HCT116 (cell line): ENCODE results near the gene HK1. TPM values are rescaled to one million over a fixed set of nuclear protein-coding genes. Genes with fewer than 3 reads are reported as not detected.

Experiments
- ATAC-seq: fragments of 200-7000 bp; cut with Tn5 transposase; 2 replicates; pipeline ENCODE4 v1.9.1; 2020; ENCODE audit warnings: mild to moderate bottlenecking, moderate library complexity
- BruUV-seq: library from RNA; stranded (reverse); fragments of 400-500 nt; replicated peaks from 2 replicates; lab custom pipeline; 2021; lab: Mats Ljungman, UMichigan
- CTCF ChIA-PET: fragments of 300-600 bp; sonication (Branson Sonifier 250); formaldehyde crosslinking; loops from one replicate; lab custom pipeline; 2021; ENCODE audit warnings: antibody characterized with exemption; lab: Charles Lee
- POLR2A ChIA-PET: fragments of 300-600, 350-600 bp; sonication (Branson Sonifier 250); formaldehyde crosslinking; loops from one replicate; lab custom pipeline; 2021; ENCODE audit warnings: antibody characterized with exemption; lab: Charles Lee
- RAD21 ChIA-PET, 2 experiments: fragments of 300-600 bp; sonication (Branson Sonifier 250); formaldehyde crosslinking; loops; one replicate each; lab custom pipeline; 2023; ENCODE audit warnings: low total read pairs in 2 of 2; ENCODE audit not compliant: uncharacterized antibody in 2 of 2, unreplicated experiment in 2 of 2, low non-redundant PET in 1 of 2; lab: Charles Lee
- DNase-seq: peaks from one replicate; pipeline ENCODE4 v3.0.0-alpha.2; 2010; ENCODE audit warnings: low read depth, low spot score
- H2AFZ ChIP-seq: fragments of 200-600 bp; shearing (Covaris generic), sonication (generic); 2 replicates; pipeline ENCODE4 v1.6.1; 2017; ENCODE audit warnings: low read depth, mixed run types, mixed read lengths, antibody characterized with exemption, low read length; ENCODE audit not compliant: poor library complexity, severe bottlenecking
- H3K27ac ChIP-seq: 2 replicates; pipeline ENCODE4 v1.5.1; 2012; ENCODE audit warnings: low read depth, low read length
- H3K27me3 ChIP-seq: fragments of 200-600 bp; sonication (generic); 2 replicates; pipeline ENCODE4 v1.6.1; 2016; ENCODE audit warnings: mixed run types, low read length, mixed read lengths; ENCODE audit not compliant: insufficient read depth
- H3K36me3 ChIP-seq, 2 experiments: fragments of 200-500 bp in 1 of 2; fragments of 200-600 bp in 1 of 2; sonication (Bioruptor generic) in 1 of 2; sonication (generic) in 1 of 2; 2 replicates each; pipeline versions ENCODE4 v1.5.1 to v1.6.1; 2014 to 2016; ENCODE audit warnings: low read length in 2 of 2, inconsistent platforms in 1 of 2, mixed read lengths in 1 of 2, mixed run types in 1 of 2; ENCODE audit not compliant: insufficient read depth in 2 of 2, control insufficient read depth in 1 of 2
- H3K4me1 ChIP-seq, 2 experiments: fragments of 200-600 bp in 1 of 2; sonication (generic) in 1 of 2; 2 replicates each; pipeline versions ENCODE4 v1.5.1 to v1.6.1; 2012 to 2017; ENCODE audit warnings: low read length in 2 of 2, inconsistent platforms in 1 of 2, mild to moderate bottlenecking in 1 of 2, mixed read lengths in 1 of 2, mixed run types in 1 of 2, moderate library complexity in 1 of 2; ENCODE audit not compliant: insufficient read depth in 2 of 2, control insufficient read depth in 1 of 2
- H3K4me2 ChIP-seq: fragments of 200-600 bp; sonication (generic); 2 replicates; pipeline ENCODE4 v1.6.1; 2017; ENCODE audit warnings: mixed run types, low read length, mixed read lengths
- H3K4me3 ChIP-seq, 2 experiments: fragments of 200-600 bp in 1 of 2; sonication (generic) in 1 of 2; replicated peaks in 1 of 2; 2 replicates each; pipeline ENCODE4 v1.5.1; 2011 to 2016; ENCODE audit warnings: low read length in 2 of 2, control low read depth in 1 of 2, low read depth in 1 of 2, mild to moderate bottlenecking in 1 of 2, mixed read lengths in 1 of 2, mixed run types in 1 of 2
- H3K79me2 ChIP-seq: fragments of 200-600 bp; sonication (generic); 2 replicates; pipeline ENCODE4 v1.6.1; 2017; ENCODE audit warnings: mild to moderate bottlenecking, mixed run types, low read length, moderate library complexity, mixed read lengths; ENCODE audit not compliant: insufficient read depth
- H3K9ac ChIP-seq: fragments of 200-600 bp; sonication (generic); 2 replicates; pipeline ENCODE4 v1.6.1; 2016; ENCODE audit warnings: low read length, mixed read lengths
- H3K9me2 ChIP-seq: fragments of 200-600 bp; sonication (generic), shearing (Covaris generic); 2 replicates; pipeline ENCODE4 v1.6.1; 2017; ENCODE audit warnings: mixed run types, mild to moderate bottlenecking, moderate library complexity; ENCODE audit not compliant: insufficient read depth
- H3K9me3 ChIP-seq, 2 experiments: fragments of 200-500 bp in 1 of 2; fragments of 200-600 bp in 1 of 2; sonication (Bioruptor generic) in 1 of 2; sonication (generic) in 1 of 2; 2 replicates each; pipeline ENCODE4 v1.6.1; 2014 to 2017; ENCODE audit warnings: low read length in 2 of 2, mixed read lengths in 2 of 2, inconsistent platforms in 1 of 2, low read depth in 1 of 2, mild to moderate bottlenecking in 1 of 2, mixed run types in 1 of 2, moderate library complexity in 1 of 2; ENCODE audit not compliant: control insufficient read depth in 1 of 2, insufficient read depth in 1 of 2
- H4K20me1 ChIP-seq: fragments of 200-600 bp; sonication (generic), shearing (Covaris generic); 2 replicates; pipeline ENCODE4 v1.6.1; 2017; ENCODE audit warnings: mixed run types, mild to moderate bottlenecking, moderate library complexity; ENCODE audit not compliant: insufficient read depth
- CEBPB ChIP-seq: IDR thresholded peaks from 2 replicates; pipeline ENCODE4 v1.6.1; 2012; ENCODE audit warnings: low read depth
- CTCF ChIP-seq, 3 experiments: fragments of 200-600 bp in 1 of 3; sonication (generic) in 1 of 3; IDR thresholded peaks in 2 of 3; conservative IDR thresholded peaks in 1 of 3; 2 replicates each; pipeline ENCODE4 v1.5.1; 2012 to 2017; ENCODE audit warnings: low read depth in 2 of 3, low read length in 2 of 3, antibody characterized with exemption in 1 of 3, borderline replicate concordance in 1 of 3, control low read depth in 1 of 3, mild to moderate bottlenecking in 1 of 3, mixed read lengths in 1 of 3, mixed run types in 1 of 3, moderate library complexity in 1 of 3; ENCODE audit not compliant: insufficient read depth in 1 of 3
- EGR1 ChIP-seq: IDR thresholded peaks from 2 replicates; pipeline ENCODE4 v1.6.1; 2012; ENCODE audit warnings: low read depth
- EZH2phosphoT487 ChIP-seq: fragments of 200-600 bp; IDR thresholded peaks from 2 replicates; pipeline ENCODE4 v1.6.1; 2018; ENCODE audit warnings: antibody characterized with exemption, borderline replicate concordance
- FOSL1 ChIP-seq: IDR thresholded peaks from 2 replicates; pipeline ENCODE4 v1.6.1; 2012; ENCODE audit warnings: low read depth
- POLR2AphosphoS5 ChIP-seq: IDR thresholded peaks from 2 replicates; pipeline ENCODE4 v1.6.1; 2011; ENCODE audit warnings: mild to moderate bottlenecking, low read depth, low read length, moderate library complexity
- RAD21 ChIP-seq: IDR thresholded peaks from 2 replicates; pipeline ENCODE4 v1.6.1; 2012; ENCODE audit warnings: low read depth, mild to moderate bottlenecking
- SIN3A ChIP-seq: IDR thresholded peaks from 2 replicates; pipeline ENCODE4 v1.6.1; 2012; ENCODE audit warnings: low read depth
- TCF7L2 ChIP-seq: IDR thresholded peaks from 2 replicates; pipeline ENCODE4 v1.7.0; 2011; ENCODE audit warnings: borderline replicate concordance, inconsistent platforms; ENCODE audit not compliant: insufficient read depth, insufficient read length; ENCODE audit errors: extremely low read depth
- YY1 ChIP-seq: IDR thresholded peaks from 2 replicates; pipeline ENCODE4 v1.6.1; 2011; ENCODE audit warnings: low read length, low read depth, moderate library complexity, mild to moderate bottlenecking; ENCODE audit not compliant: insufficient replicate concordance; ENCODE audit errors: extremely low read depth
- ZBTB33 ChIP-seq: IDR thresholded peaks from 2 replicates; pipeline ENCODE4 v1.6.1; 2011; ENCODE audit warnings: mild to moderate bottlenecking, low read length, moderate library complexity; ENCODE audit not compliant: insufficient replicate concordance; ENCODE audit errors: extremely low read depth
- ZNF274 ChIP-seq: fragments of 200-500 bp; sonication (Bioruptor generic); IDR thresholded peaks from 2 replicates; pipeline ENCODE4 v1.6.1; 2014; ENCODE audit warnings: mild to moderate bottlenecking, low read depth, low read length, inconsistent platforms
- intact Hi-C: fragments of 100-400 bp; cut with micrococcal nuclease; formaldehyde crosslinking; loops from 2 replicates; pipeline ENCODE4 v1.10.0; 2022
- total RNA-seq: library from RNA; stranded (reverse); gene quantifications from one replicate; pipeline ENCODE4 v1.2.1, GENCODE V29; 2021; ENCODE audit not compliant: unreplicated experiment

Gene HK1
- total RNA-seq, 1 experiment from 2014 or later, result 50.3 TPM

GRCh38 chr10:69364232-69364940, 86.1 kb downstream of the HK1 start:
- no peak overlapping the region for H2AFZ ChIP-seq
- BruUV-seq, result no TSS peak
- CTCF ChIA-PET, result no interaction called here
- H3K4me1 ChIP-seq, result no peaks in the 10 kb centered on the region
- RAD21 ChIA-PET, result no interaction called here
- H4K20me1 ChIP-seq, result no peaks in the 10 kb centered on the region
- POLR2A ChIA-PET, result no interaction called here
- intact Hi-C loops, result no loop called here
- peaks cover 0 to 5% of the 10 kb centered on the region in 2 experiments; a peak in 2 of 4 replicates for H3K36me3 ChIP-seq
- no peaks in the 10 kb centered on the region for H3K27me3 ChIP-seq
- H3K4me2 ChIP-seq, result no peak overlapping the region
- TF ChIP-seq CTCF (IDR thresholded peaks at IDR 0.05 in 2 of 3, conservative IDR thresholded peaks at IDR 0.05 in 1 of 3; ENCODE audit: borderline replicate concordance in 1 of 3, insufficient read depth in 1 of 3, low read depth in 2 of 3, low read length in 2 of 3) (0 out of 6 replicates have a peak, but pooled peaks of 1 of the 3 experiments have one; percentile 12), ZBTB33 (no peak)
- no peak for DNase-seq
- H3K27ac ChIP-seq, result no peak overlapping the region
- H3K9me3 ChIP-seq, result no peaks in the 10 kb centered on the region
- no peaks in the 10 kb centered on the region for H3K9me2 ChIP-seq
- ATAC-seq, result no peak
- H3K79me2 ChIP-seq, result no peaks in the 10 kb centered on the region
- no peak overlapping the region for H3K9ac ChIP-seq
- H3K4me3 ChIP-seq, result no peak overlapping the region

GRCh38 chr10:69366738-69367137, 88.4 kb downstream of the HK1 start:
- Histone ChIP-seq H3K36me3 (peaks cover 0 to 13% of the 10 kb centered on the region in 2 experiments; a peak in 2 of 4 replicates), H3K9me3 (no peaks in the 10 kb centered on the region), H3K27me3 (no peaks in the 10 kb centered on the region), H3K4me2 (no peak overlapping the region), H3K9me2 (no peaks in the 10 kb centered on the region), H3K4me3 (no peak overlapping the region), H3K4me1 (no peaks in the 10 kb centered on the region), H3K27ac (no peak overlapping the region), H3K9ac (no peak overlapping the region), H4K20me1 (no peaks in the 10 kb centered on the region), H2AFZ (no peak overlapping the region), H3K79me2 (no peaks in the 10 kb centered on the region)
- no TSS peak for BruUV-seq
- ChIA-PET POLR2A (no interaction called here), RAD21 (no interaction called here), CTCF (no interaction called here)
- intact Hi-C loops, result no loop called here
- DNase-seq, result no peak
- no peak for ATAC-seq
- no peak for TF ChIP-seq TCF7L2
- TF ChIP-seq RAD21, result no peak
- no peak for TF ChIP-seq ZNF274
- no peak for TF ChIP-seq YY1
- no peak for TF ChIP-seq ZBTB33
- TF ChIP-seq CEBPB, result no peak
- TF ChIP-seq POLR2AphosphoS5, result no peak
- no peak for TF ChIP-seq FOSL1
- no peak for TF ChIP-seq EGR1
- TF ChIP-seq SIN3A, result no peak
- no peak for TF ChIP-seq EZH2phosphoT487
